Uterus (tissue), 4 donors: Measurements from ENCODE around the gene ITGAD. TPM values are rescaled to one million over a fixed set of nuclear protein-coding genes. Genes with fewer than 3 reads are reported as not detected.

Experiments
- DNase-seq, 2 donors: peaks; one replicate each; pipeline ENCODE4 v3.0.0-alpha.2; 2019 to 2020
- H3K27ac ChIP-seq, 2 donors: fragments of 200-600 bp; sonication (generic); 1 replicate in 1 of 2; 2 replicates in 1 of 2; pipeline ENCODE4 v1.5.1; 2016 to 2018
- H3K27me3 ChIP-seq, 2 donors: fragments of 200-600 bp; sonication (generic); one replicate each; pipeline ENCODE4 v1.5.1; 2018 to 2019; ENCODE audit warnings: control low read depth in 1 of 2
- H3K36me3 ChIP-seq, 2 donors: fragments of 200-600 bp; sonication (generic); one replicate each; pipeline ENCODE4 v1.5.1; 2019; ENCODE audit warnings: control low read depth in 1 of 2
- H3K4me1 ChIP-seq, 2 donors: fragments of 200-600 bp; sonication (generic); one replicate each; pipeline ENCODE4 v1.5.1; 2018 to 2019; ENCODE audit warnings: control low read depth in 1 of 2
- H3K4me3 ChIP-seq, 2 donors: fragments of 200-600 bp; sonication (generic); 1 replicate in 1 of 2; 2 replicates in 1 of 2; pipeline ENCODE4 v1.5.1; 2018 to 2019; ENCODE audit warnings: mild to moderate bottlenecking in 1 of 2
- H3K9me3 ChIP-seq, 2 donors: fragments of 200-600 bp; sonication (generic); one replicate each; pipeline ENCODE4 v1.5.1; 2019; ENCODE audit warnings: control low read depth in 1 of 2
- POLR2A ChIP-seq, 2 donors: fragments of 450-650 bp; IDR thresholded peaks; one replicate each; pipeline ENCODE4 v1.6.1; 2016; ENCODE audit warnings: antibody characterized with exemption in 2 of 2, mild to moderate bottlenecking in 1 of 2, moderate library complexity in 1 of 2
- intact Hi-C: fragments of 100-400 bp; cut with DNase I; formaldehyde crosslinking; loops from one replicate; pipeline ENCODE4 v1.15.1; 2023; ENCODE audit warnings: low total_unique reads
- total RNA-seq, 4 donors: library from RNA; depleted of rRNA in 3 of 4; stranded (reverse); fragments of >200 nt in 3 of 4; gene quantifications; one replicate each; pipeline versions ENCODE4 v1.1.0 to v1.2.4, GENCODE V29; 2014 to 2023
- TF ChIP-seq, protein P1 (sequence below), 4 experiments: fragments of 200-600 bp in 2 of 4; fragments of 450-650 bp in 2 of 4; sonication (generic) in 2 of 4; IDR thresholded peaks; one replicate each; pipeline ENCODE4 v1.5.1; 2016 to 2019; ENCODE audit warnings: antibody characterized with exemption in 4 of 4, mild to moderate bottlenecking in 2 of 4, moderate library complexity in 1 of 4
- donor health status: DM: yes; HTN: yes; CAD: no.

The ITGAD gene
- total RNA-seq, 4 donors from 2014 or later = 0.12 TPM; not detected in 3

GRCh38 chr16:31362476-31363405 is 30.4 kb upstream of the ITGAD start:
- intact Hi-C loops = no loop called here
- Histone ChIP-seq H3K36me3 (no peaks in the 10 kb centered on the region), H3K4me3 (no peak overlapping the region), H3K4me1 (no peaks in the 10 kb centered on the region), H3K27ac (no peak overlapping the region), H3K9me3 (no peaks in the 10 kb centered on the region), H3K27me3 (no peaks in the 10 kb centered on the region)
- DNase-seq = no peak
- TF ChIP-seq, protein P1, sequence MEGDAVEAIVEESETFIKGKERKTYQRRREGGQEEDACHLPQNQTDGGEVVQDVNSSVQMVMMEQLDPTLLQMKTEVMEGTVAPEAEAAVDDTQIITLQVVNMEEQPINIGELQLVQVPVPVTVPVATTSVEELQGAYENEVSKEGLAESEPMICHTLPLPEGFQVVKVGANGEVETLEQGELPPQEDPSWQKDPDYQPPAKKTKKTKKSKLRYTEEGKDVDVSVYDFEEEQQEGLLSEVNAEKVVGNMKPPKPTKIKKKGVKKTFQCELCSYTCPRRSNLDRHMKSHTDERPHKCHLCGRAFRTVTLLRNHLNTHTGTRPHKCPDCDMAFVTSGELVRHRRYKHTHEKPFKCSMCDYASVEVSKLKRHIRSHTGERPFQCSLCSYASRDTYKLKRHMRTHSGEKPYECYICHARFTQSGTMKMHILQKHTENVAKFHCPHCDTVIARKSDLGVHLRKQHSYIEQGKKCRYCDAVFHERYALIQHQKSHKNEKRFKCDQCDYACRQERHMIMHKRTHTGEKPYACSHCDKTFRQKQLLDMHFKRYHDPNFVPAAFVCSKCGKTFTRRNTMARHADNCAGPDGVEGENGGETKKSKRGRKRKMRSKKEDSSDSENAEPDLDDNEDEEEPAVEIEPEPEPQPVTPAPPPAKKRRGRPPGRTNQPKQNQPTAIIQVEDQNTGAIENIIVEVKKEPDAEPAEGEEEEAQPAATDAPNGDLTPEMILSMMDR (IDR thresholded peaks at IDR 0.05) = no peak
- no peak for TF ChIP-seq POLR2A (IDR thresholded peaks at IDR 0.05)

GRCh38 chr16:31363721-31364120 is 29.4 kb upstream of the ITGAD start:
- H3K27ac ChIP-seq = no peak overlapping the region
- no peak for DNase-seq

DNA sequence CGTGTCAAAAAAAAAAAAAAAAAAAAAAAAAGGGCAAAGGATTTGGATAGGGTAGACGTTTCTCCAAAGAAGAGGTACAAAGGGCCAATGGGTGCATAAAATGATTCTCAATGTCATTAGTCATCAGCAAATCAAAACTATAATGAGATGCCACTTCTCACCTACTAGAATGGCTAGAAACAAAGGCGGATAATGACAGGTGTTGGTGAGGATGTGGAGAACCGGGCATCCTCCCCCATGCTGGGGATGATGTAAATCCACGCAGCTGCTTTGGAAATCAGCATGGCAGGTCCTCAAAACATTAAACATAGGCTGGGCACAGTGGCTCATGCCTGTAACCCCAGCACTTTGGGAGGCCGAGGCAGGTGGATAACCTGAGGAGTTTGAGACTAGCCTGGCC is 28.7 kb upstream of the ITGAD start:
- TF ChIP-seq, protein P1 (IDR thresholded peaks at IDR 0.05) = no peak
- no peak for TF ChIP-seq POLR2A (IDR thresholded peaks at IDR 0.05)
- intact Hi-C loops = no loop called here
- no peaks in the 10 kb centered on the region for H3K27me3 ChIP-seq
- H3K4me3 ChIP-seq = no peak overlapping the region
- H3K9me3 ChIP-seq = no peaks in the 10 kb centered on the region
- no peaks in the 10 kb centered on the region for H3K36me3 ChIP-seq
- no peaks in the 10 kb centered on the region for H3K4me1 ChIP-seq
- no peak overlapping the region for H3K27ac ChIP-seq
- DNase-seq = no peak

More at GRCh38 chr16:31363721-31364120, 29.4 kb upstream of the ITGAD start:
- intact Hi-C loops = no loop called here
- H3K4me3 ChIP-seq = no peak overlapping the region
- no peak for TF ChIP-seq POLR2A (IDR thresholded peaks at IDR 0.05)
- TF ChIP-seq, protein P1 (IDR thresholded peaks at IDR 0.05) = no peak
- no peaks in the 10 kb centered on the region for H3K4me1 ChIP-seq
- no peaks in the 10 kb centered on the region for H3K36me3 ChIP-seq
- no peaks in the 10 kb centered on the region for H3K9me3 ChIP-seq
- no peaks in the 10 kb centered on the region for H3K27me3 ChIP-seq

DNA sequence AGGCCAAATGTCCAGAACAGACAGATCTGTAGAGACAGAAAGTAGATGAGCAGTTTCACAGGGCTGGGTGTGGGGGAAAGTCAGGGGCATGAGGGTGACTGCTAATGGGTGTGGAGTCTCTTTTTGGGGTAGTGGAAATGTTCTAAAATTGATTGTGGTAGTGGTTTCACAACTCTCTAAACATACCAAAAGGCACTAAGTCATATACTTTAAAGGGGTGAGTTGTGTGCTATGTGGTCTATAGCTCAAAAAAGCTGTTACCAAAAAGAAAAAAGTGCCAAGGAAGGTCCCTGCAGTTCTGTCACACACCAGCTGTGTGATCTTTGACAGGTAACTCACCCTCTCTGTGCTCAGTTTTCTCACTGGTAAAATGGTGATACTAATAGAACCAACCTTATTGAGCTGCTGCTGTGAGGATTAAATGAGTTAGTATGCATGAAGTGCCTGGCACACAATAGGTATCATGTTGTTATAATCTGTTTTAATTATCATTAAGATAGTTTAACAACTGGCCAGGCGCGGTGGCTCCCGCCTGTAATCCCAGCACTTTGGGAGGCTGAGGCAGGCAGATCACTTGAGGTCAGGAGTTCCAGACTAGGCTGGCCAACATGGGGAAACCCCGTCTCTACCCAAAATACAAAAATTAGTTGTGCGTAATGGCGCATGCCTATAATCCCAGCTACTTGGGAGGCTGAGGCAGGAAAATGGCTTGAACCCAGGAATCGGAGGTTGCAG is 27.8 kb upstream of the ITGAD start:
- H3K9me3 ChIP-seq = no peaks in the 10 kb centered on the region
- no peaks in the 10 kb centered on the region for H3K27me3 ChIP-seq
- no peak overlapping the region for H3K27ac ChIP-seq
- no peaks in the 10 kb centered on the region for H3K36me3 ChIP-seq
- TF ChIP-seq POLR2A (IDR thresholded peaks at IDR 0.05) = no peak
- TF ChIP-seq, protein P1 (IDR thresholded peaks at IDR 0.05) = no peak
- intact Hi-C loops = no loop called here
- DNase-seq = no peak
- H3K4me1 ChIP-seq = no peaks in the 10 kb centered on the region
- no peak overlapping the region for H3K4me3 ChIP-seq

DNA sequence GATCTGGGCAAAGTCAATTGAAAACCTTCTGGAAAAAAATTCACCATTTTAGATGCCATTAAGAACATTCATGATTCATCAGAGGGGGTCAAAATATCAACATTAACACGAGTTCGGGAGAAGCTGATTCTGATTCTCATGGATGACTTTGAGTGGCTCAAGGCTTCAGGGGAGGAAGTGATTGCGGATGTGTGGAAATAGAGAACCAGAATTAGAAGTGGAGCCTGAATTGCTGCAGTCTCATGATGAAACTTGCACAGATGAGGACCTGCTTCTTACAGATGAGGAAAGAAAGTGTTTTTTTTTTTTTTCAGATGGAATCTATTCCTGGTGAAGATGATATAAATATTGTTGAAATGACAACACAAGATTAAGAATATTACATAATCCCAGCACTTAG is 25.3 kb upstream of the ITGAD start:
- Histone ChIP-seq H3K36me3 (no peaks in the 10 kb centered on the region), H3K4me3 (no peak overlapping the region), H3K9me3 (no peaks in the 10 kb centered on the region), H3K27ac (no peak overlapping the region), H3K27me3 (no peaks in the 10 kb centered on the region), H3K4me1 (no peaks in the 10 kb centered on the region)
- DNase-seq = no peak
- intact Hi-C loops = no loop called here
- TF ChIP-seq POLR2A (IDR thresholded peaks at IDR 0.05) = no peak
- TF ChIP-seq, protein P1 (IDR thresholded peaks at IDR 0.05) = no peak
